Hepatocyte (in vitro differentiated cells): ENCODE results near the gene MAPK8IP3.

Experiments
- CTCF ChIP-seq: fragments of 200-600 bp; sonication (generic); IDR thresholded peaks from 2 replicates; pipeline ENCODE4 v1.5.1; 2016; ENCODE audit warnings: antibody characterized with exemption, mild to moderate bottlenecking; ENCODE audit not compliant: poor library complexity
- EZH2 ChIP-seq: fragments of 200-600 bp; sonication (generic); IDR thresholded peaks from 2 replicates; pipeline ENCODE4 v1.6.1; 2016; ENCODE audit warnings: antibody characterized with exemption, mild to moderate bottlenecking, borderline replicate concordance

- TF ChIP-seq CTCF (no peak), EZH2 (no peak)
Observed at GRCh38 chr16:1701216-1701878, 4.6 kb upstream of the MAPK8IP3 start.
